Left lobe of liver (tissue), 2 donors: Measurements from ENCODE around the gene MESP2. TPM values are rescaled to one million over a fixed set of nuclear protein-coding genes. Genes with fewer than 3 reads are reported as not detected.
A peak's percentile ranks its signal among the peaks of the same experiment; 100 is the strongest.
"Not testable (repeated sequence)": the region's sequence is repeated elsewhere in the genome, so short reads cannot be mapped to it uniquely, and the experiment has no call there.

Experiments
- ATAC-seq: fragments of 200-7000 bp; cut with Tn5 transposase; one replicate; pipeline ENCODE4 v1.9.1; 2020; ENCODE audit warnings: mild to moderate bottlenecking, moderate library complexity
- DNase-seq: peaks from one replicate; pipeline ENCODE4 v3.0.0-alpha.2; 2020; ENCODE audit warnings: low spot score
- total RNA-seq: library from RNA; stranded (reverse); gene quantifications from one replicate; pipeline ENCODE4 v1.2.1, GENCODE V29; 2021
- donor health status: DM: no; HTN: no; CAD: no; lungs with moderate emphysema.
- donor health status: DM: no; HTN: yes; CAD: no.

Gene MESP2
- total RNA-seq, 1 donor from 2014 or later: 0.15 TPM

DNA sequence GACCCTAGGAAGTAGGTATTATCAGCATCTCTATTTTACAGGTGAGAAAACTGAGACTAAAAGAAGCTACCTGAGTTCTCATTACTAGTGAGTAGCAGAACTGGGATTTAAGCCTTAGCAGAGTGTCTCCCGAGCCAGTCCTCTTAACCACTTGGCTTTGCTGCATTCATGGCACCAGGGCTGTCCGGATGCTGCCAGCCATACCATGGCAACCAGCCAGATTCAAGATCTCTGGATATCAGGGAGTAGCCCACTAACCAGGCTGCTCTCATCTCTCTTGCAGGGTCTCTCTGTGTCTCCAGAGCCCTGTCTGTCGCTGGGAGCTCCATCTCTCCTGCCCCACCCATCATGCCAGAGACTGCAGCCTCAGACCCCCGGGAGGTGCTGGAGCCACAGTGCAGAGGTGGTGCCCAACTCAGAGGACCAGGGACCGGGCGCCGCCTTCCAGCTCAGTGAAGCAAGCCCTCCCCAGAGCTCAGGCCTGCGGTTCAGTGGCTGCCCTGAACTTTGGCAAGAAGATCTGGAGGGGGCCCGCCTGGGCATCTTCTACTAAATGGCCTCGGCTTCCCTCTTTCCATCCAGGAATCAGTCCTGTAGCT, 1.7 kb downstream of the MESP2 start:
- DNase-seq: no peak
- no peak for ATAC-seq

DNA sequence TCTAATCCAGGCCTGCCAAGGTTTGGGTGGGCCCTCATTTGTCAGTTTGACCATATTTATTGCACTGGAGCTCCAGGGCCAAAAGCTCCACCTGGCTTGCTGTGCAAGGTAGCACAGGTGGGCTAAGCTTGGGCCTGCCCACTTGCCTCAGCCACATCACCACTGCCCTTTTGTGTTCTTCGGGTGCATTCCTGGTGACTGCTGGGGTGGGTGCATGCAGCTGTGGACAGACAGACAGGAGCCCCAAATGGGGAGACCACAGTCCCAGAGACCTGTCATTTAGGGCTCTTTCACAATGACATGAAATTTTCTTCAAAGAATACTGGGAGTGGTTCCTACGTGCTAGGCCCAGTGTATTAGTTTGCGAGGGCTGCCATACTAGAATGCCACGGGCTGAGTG, 2.7 kb downstream of the MESP2 start:
- ATAC-seq: no peak
- DNase-seq: no peak

DNA sequence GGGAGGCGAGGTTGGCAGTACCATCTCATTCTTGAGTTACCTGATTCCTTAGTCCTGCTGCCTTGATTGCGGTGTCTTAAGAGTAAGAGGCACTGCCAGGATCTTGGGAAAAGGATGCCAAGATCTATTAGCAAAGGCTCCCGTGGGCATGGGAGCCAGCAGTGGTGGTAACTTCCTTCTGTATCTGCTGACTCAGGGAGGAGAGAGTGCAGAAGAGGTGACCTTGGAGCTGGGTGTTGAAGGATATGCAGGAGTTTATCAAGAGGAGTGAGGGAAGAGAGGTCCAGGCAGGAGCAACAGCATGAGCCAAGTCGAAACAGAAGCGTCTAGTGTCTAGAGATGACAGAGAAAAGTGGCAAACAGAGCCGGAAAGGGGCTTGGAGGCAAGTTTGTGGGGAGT, 4.5 kb downstream of the MESP2 start:
- DNase-seq: no peak

DNA sequence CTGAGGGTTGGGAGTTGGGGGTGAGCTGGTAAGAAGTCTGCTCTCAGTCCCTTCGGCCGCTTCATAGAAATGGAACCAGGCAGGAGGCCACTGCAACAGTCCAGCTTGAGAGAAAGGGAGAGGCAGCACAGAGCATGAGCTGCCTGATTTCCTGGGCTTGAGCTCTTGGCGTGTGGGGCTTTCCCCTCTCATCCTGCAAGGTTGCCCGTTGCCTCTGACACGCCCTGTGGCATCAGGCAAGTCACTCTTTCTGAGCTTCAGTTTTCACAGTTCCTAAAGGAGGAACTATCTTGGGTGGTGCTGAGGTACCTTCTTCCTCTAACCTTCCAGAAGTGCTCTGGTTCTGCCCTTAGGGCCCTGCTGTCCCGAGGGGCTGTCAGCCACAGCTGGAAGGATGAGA, 4.9 kb downstream of the MESP2 start:
- ATAC-seq: no peak
- DNase-seq: no peak

More for the DNA sequence above, 4.5 kb downstream of the MESP2 start:
- ATAC-seq: no peak

DNA sequence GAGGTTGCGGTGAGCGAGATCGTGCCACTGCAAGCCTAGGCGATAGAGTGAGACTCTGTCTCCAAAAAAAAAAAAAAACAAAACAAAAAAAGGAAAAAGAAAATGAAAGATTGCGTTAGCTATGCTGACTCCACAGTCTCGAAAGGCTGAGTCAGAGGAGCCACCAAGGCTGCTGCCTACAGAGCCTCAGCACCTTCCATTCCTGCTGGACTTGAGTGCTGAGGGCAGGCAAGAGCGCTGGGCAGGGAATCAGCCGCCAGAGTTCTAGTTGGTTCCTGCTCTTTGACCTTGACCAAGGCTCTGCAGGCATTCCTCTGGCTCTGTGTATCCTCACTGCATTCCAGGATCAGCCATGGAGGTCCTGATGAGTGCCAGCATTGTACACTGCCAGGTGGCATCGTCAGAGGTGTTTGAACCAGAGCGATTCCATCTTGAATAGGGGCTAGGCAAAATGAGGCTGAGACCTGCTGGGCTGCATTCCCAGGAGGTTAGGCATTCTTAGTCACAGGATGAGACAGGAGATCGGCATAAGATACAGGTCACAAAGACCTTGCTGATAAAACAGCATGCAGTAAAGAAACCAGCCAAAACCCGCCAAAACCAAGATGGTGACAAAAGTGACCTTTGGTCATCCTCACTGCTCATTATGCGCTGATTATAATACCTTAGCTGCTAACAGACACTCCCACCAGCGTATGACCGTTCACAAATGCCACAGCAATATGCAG, 5.9 kb downstream of the MESP2 start:
- ATAC-seq: peak; percentile 84
- DNase-seq: peak; percentile 81

DNA sequence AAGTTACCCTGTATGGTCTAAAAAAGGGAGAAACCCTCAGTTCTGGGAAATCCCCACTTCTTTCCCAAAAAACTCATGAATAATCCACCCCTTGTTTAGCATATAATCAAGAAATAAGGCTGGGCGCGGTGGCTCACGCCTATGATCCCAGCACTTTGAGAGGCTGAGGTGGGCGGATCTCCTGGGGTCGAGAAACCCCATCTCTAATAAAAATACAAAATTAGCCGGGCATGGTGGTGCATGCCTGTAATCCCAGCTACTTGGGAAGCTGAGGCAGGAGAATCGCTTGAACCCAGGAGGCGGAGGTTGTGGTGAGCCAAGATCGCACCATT, 6.5 kb downstream of the MESP2 start:
- DNase-seq, ATAC-seq: not testable (repeated sequence)

DNA sequence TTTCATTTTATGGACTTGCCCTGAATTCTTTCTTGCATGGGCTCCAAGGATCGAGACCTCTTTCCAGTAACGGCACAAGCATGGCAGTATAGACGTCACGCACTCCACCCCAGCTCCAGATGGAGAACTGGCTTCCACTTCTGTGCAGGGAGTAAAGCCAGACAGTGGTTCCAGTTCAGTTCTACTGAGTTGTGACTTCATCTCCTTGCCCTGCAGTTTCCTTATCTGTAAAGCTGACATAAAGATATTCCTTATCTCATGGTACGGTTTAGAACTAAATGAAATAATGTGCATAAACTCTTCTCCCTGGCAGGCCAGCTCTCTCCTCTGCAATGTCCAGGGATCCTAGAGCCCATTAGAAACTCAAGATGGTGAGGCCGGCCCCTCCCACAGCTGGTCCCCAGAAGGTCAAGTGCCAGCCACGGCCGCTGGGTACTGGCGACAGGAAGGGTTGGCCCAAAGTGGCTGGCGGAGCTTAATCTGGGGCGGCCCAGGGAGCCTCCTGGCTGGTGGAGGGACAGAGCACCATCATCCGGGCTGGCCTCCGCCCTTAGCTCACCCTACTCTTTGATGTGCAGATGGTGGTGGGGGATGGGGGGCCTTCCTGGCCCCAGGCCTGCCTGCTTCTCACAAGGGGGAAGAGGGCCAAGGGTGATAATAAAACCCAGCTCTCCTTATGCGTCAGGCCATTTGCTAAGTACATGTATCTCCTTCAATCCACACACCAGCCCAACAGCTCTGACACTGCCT, 7.2 kb downstream of the MESP2 start:
- DNase-seq (no peak), ATAC-seq (no peak)

DNA sequence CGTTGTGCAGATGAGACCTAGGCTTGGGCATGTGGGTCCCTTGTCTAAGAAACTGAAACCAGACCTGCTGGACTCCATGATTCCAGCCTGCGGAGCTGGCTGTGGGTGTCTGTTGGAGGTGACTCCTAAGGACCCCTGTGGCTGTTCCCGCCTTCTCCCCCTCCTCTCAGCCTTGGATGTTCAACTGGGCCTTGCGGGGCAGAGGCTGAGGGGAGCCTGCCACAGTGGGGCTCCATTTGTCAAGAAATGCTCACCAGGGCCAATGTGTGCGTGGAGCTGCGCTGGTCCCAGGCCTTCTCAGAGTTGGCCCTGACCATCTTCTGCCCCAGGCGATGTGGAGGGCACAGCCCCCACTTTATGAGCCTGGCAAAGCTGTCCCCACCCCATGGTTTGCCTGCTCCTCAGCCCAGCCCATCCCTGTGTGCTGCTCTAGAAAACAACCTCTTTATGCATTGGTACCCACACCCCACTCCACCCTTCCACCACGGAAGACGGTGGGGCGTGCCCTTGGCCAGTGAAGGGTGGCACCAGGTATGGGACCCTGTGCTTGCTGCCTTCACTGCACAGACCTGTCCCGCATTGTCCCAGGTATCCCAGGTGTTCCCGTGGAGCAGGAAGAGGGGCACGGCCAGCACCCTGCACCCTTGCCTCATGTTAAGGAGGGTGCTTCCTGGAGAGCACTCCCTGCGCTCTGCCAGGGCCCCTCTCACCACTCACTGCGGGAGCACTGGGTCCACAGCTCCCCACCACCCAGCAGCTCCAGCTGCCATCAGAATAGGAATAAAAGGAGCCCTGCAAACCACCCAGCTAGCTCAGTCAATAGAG, 7.9 kb downstream of the MESP2 start:
- no peak for ATAC-seq
- no peak for DNase-seq

DNA sequence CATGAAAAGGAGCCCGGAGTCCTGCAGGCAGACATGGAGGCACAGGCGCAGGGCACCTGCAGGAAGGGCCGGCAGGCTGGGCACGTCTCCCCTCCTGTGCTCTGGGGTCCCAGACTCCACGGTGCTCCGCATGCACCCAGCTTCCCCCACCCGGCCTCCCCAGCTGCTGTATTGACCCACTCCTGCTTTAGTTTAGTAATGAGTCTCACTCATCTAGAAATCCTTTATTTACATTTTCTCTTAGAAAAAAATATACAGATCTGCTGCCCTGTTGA, 8.5 kb downstream of the MESP2 start:
- DNase-seq: no peak

DNA sequence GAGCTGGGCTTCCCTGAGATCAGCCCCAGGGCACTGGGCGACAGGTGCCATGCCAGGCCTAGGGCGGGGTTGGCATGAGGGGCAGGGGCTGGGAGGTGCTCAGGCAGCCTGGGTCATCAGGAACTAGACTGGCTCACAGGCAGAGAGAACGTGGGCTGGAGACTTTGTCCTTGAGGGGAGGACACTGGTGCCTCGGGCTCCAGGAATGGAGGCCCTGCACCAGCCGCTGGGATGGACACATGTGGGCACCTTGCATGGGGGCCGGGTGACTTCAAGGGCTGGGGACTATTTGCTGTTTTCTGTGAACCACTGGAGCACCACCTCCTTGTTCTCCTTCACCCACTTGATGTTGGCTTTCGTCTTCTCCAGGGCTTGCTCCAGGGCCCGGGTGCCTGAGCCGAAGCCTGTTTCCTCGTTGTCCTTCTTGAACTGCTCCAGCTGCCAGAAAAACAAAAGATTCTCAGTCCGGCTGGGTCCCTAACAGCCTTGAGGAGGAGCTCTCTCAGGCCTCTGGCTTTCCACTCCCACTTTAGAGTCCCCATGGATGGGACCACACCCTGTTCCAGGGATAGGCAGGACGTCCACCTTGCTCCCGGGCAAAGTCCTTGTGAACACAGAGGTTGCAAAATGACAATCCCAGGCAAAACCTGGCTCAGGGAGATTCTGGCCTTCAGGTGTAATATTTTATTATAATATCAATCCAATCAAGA, 9.1 kb downstream of the MESP2 start:
- ATAC-seq: peak; percentile 80
- peak; percentile 88 for DNase-seq

More for the DNA sequence above, 8.5 kb downstream of the MESP2 start:
- no peak for ATAC-seq

DNA sequence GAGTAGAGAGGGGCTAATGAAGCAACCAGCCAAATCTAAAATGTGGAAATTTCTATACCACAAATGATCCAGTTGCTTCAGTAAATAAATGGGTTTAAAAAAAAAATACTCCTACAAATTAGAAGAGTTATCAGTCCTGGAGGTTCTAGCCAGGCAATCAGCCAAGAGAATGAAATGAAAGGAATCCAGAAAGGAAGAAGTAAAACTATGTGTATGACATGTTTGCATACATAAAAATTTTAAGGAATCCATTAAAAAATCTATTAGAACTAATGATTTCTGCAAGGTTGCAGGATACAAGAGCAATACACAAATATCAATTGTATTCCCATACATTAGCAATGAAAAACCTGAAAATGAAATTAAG, 9.6 kb downstream of the MESP2 start:
- ATAC-seq: peak; percentile 4
- DNase-seq: no peak

DNA sequence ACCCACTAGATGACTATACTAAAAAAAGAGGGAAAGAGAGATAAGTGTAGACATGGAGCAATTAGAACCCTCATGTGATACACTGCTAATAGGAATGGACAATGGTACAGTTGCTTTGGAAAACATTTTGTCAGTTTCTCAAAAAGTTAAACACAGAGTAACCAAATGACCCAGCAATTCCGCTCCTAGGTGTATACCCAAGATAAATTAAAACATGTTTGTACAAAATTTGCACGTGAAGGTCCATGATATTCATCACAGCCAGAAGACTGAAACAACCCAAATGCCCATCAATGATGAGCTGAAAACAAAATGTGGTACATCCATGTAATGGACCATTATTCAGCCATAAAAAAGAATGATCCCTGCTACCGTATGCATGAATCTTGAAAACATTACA, 11.8 kb downstream of the MESP2 start:
- ATAC-seq: no peak
- no peak for DNase-seq

DNA sequence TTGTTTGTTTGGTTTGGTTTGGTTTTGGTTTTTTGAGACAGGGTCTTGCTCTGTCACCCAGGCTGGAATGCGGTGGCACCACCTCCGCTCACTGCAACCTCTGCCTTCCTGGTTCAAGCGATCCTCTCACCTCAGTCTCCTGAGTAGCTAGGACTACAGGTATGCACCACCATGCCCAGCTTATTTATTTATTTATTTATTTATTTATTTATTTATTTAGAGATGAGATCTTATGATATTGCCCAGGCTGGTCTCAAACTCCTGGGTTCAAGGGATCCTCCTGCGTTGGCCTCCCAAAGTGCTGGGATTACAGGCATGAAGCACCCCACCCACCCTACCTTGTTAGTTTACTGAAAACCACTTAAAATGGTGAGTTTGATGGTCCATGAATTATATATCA, 12.5 kb downstream of the MESP2 start:
- ATAC-seq, DNase-seq: not testable (repeated sequence)

DNA sequence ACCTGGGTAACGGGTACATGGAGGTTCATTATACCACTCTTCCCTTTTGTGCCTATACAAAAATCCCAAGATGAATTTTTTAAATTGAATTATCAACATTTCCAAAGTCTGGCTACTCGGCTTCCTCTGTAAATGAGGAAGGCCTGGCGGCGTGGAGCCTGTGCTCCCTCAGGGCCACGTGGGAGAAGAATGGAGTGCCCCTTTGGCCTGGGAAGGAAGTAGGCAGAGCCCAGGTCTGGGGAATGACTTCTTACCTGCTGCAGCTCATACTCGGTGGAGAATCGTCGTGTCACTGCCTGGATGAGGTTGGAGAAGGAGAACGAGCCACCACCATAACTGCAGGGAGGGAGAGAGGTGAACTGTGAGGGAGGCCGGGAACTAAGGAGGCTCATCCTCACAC, 14.1 kb downstream of the MESP2 start:
- ATAC-seq: no peak

DNA sequence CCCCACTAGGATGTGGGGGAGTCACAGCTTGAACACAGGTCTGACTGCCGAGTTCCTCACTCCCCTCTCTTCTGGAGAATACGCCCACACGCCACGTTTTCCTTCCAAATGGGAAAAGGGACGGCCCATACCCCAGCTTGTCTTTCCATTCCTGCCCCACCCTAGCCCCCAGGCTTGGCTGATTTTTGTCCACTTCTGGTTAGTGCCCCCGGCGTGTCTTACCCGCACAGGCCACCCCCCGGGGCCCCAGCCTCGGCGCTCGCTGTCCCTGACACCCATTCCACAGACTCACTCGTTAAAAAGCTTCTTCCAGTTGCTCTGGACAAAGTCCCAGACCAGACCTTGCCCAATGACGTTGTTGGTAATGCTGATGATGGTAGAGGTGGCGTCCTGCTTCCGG, 14.5 kb downstream of the MESP2 start:
- DNase-seq: no peak
- ATAC-seq: no peak

More for the DNA sequence above, 14.1 kb downstream of the MESP2 start:
- no peak for DNase-seq

DNA sequence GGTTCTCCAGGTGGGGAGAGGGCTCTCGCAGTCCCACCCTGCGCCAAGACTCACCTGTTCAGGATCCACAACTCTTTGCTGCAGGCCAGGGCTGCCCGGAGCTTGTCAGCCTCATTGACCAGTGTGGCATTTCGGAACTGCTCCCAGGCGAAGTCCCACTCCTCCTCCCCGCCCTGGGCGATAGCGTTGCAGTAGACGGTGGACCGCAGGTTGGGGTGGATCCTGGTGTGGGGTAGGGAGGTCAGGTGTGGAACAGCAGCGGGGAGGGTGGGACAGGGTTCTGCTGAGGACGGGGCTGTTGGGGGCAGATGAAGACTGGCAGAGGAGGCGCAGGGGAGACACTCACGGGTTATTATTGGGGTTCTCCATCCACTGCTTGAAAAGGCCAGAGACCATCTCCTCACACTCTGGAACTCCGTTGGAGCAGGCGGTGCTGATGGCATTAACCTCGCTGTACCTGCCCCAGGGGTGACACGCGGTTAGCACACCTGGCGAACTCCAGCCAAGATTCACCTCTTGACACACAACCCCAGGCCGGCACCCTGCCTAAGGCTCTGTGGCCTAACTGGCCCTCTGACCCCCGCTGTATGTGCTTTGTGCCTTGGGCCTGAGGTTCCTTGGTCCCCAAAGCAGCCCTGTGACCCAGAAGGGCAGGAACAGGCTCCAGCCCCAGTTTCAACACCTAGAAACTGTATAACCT, 16.1 kb downstream of the MESP2 start:
- ATAC-seq (peak; percentile 9), DNase-seq (no peak)

DNA sequence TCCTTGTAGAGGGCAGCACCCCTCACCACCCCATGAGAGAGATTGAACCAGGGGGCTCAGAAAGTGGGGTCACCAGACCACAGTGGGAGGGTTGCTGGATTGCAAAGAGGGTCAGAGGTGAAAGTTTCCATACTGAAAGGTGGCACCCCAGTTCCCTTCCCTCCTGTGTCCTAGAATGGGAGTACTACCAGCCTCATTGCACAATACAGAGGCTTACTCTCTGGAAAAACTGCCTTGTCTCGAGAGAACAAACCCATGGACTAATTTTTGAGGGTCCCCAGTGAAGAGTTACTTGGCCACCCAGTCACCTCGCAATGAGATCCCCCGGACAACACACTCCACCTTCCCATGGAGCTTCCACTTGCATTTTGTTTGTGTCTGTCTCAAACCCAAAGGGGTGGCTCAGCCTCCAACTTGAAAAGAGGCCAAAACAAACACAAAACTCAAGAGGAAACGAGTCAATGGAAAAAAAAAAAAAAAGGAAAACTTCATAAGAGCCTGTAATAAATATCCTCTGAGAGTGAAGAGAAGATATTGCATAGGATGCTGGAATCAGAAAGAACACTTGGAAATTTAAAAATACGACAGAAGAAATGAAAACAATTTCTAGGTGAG, 18.6 kb downstream of the MESP2 start:
- DNase-seq: no peak
- ATAC-seq: peak; percentile 51

DNA sequence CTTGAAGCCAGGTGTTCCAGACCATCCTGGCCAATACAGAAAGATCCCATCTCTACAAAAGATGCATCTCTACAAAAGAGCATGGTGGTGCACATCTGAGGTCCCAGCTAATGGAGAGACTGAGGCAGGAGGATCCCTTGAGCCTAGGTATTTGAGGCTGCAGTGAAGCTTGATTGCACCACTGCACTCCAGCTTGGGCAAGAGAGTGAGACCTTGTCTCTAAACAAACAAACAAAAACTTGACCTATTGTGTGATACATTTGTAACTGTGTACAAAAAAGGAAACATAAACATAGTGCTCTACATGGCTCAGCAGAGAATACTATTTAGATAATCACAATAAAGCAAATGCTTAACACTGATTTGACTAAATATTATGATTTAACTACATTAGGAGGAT, 19.9 kb downstream of the MESP2 start:
- DNase-seq: no peak

DNA sequence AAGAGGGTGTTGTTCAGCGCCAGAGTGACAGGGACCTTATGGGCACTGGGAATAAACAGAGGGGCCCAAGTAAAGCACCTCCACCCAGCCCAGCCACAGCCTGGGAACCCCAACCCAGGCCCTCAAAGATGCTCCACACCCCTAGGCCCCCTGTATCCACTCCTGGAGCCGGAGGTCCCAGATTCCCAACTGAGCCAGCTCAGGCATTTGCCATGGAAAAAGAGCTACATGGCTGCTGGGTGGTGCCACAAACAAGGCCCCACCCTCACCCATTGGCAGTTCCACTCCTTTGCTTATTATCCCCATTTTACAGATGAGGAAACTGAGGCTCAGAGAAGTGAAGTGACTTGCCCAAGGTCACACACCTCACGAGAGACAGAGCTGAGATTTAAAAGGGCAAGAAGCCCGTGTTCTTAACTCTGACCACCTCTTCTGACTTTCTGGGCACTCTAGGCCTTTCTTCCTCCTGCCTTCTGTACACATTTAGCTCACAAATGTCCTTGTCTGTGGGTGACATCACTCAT, 21.6 kb downstream of the MESP2 start:
- no peak for ATAC-seq
- no peak for DNase-seq

More for the DNA sequence above, 19.9 kb downstream of the MESP2 start:
- no peak for ATAC-seq
